GM20000 (cell line): ENCODE data around the gene SLC2A13.

ENCODE experiments used
- DNase-seq: peaks from one replicate; pipeline ENCODE4 v3.0.0; 2012; ENCODE audit warnings: low spot score
- TF ChIP-seq, protein P1 (sequence below): IDR thresholded peaks from 2 replicates; pipeline ENCODE4 v1.5.1; 2012; ENCODE audit warnings: mild to moderate bottlenecking, control low read depth; ENCODE audit errors: extremely low read depth, missing control alignments

The SLC2A13 gene

GRCh38 chr12:39777465-39777864 lies 328.4 kb downstream of the SLC2A13 start:
- no peak for DNase-seq
- TF ChIP-seq, protein P1, sequence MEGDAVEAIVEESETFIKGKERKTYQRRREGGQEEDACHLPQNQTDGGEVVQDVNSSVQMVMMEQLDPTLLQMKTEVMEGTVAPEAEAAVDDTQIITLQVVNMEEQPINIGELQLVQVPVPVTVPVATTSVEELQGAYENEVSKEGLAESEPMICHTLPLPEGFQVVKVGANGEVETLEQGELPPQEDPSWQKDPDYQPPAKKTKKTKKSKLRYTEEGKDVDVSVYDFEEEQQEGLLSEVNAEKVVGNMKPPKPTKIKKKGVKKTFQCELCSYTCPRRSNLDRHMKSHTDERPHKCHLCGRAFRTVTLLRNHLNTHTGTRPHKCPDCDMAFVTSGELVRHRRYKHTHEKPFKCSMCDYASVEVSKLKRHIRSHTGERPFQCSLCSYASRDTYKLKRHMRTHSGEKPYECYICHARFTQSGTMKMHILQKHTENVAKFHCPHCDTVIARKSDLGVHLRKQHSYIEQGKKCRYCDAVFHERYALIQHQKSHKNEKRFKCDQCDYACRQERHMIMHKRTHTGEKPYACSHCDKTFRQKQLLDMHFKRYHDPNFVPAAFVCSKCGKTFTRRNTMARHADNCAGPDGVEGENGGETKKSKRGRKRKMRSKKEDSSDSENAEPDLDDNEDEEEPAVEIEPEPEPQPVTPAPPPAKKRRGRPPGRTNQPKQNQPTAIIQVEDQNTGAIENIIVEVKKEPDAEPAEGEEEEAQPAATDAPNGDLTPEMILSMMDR: no peak

GRCh38 chr12:39773266-39773665 lies 332.6 kb downstream of the SLC2A13 start:
- DNase-seq: no peak
- TF ChIP-seq, protein P1: no peak

- DNase-seq: no peak
- TF ChIP-seq, protein P1: no peak
Observed at GRCh38 chr12:39772821-39773259, 333.0 kb downstream of the SLC2A13 start.

DNA sequence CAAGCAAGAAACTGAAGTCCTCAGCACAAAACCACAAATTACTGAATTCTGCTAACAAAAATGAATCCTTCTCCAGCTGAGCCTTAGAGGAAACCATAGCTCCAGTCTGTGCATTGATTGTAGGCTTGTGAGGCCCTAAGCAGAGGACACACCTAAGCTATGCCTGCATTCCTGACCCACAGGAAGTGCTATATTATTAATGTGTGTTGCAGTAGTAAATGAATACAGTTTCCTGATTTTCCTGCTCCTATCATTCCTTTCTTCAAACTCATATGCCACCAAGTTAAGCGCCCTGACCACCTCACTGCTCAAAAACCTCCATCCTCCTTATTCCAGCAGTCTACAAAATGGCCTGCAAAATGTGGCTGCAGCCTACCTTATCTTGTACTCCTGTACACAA lies 334.4 kb downstream of the SLC2A13 start:
- no peak for DNase-seq
- TF ChIP-seq, protein P1: no peak

GRCh38 chr12:39764944-39765560 lies 340.8 kb downstream of the SLC2A13 start:
- TF ChIP-seq, protein P1: peak; percentile 46
- DNase-seq: peak; percentile 36

DNA sequence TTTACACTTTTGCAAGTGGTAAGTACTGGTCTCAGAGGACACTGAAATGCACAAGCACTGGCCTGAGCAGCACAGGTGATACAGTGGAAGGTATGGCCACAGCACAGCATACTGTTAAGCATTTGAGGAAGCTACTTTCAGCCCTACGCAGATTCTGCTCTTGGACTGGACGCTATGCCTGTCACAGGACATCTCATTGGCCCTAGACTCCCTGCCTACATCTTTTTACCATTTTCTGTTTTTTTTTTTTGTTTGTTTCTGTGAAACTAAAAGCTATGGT lies 342.1 kb downstream of the SLC2A13 start:
- TF ChIP-seq, protein P1: no peak
- DNase-seq: no peak

- TF ChIP-seq, protein P1: no peak
Observed at GRCh38 chr12:39763071-39763889, 342.6 kb downstream of the SLC2A13 start.

More at GRCh38 chr12:39763071-39763889, 342.6 kb downstream of the SLC2A13 start:
- DNase-seq: no peak
